Ectodermal cell (in vitro differentiated cells): ENCODE results near the gene POLK.

Source experiments
- H3K27ac ChIP-seq: 2 replicates; pipeline ENCODE4 v1.7.0; 2013; ENCODE audit warnings: mild to moderate bottlenecking, low read depth, low read length; ENCODE audit not compliant: insufficient read depth, poor library complexity, severe bottlenecking
- H3K27me3 ChIP-seq: 2 replicates; pipeline ENCODE4 v1.7.0; 2013; ENCODE audit warnings: mild to moderate bottlenecking, low read length; ENCODE audit not compliant: insufficient read depth, control insufficient read depth, poor library complexity, severe bottlenecking
- H3K36me3 ChIP-seq: one replicate; pipeline ENCODE4 v1.7.0; 2013; ENCODE audit warnings: low read length; ENCODE audit not compliant: control insufficient read depth, insufficient read depth
- H3K4me1 ChIP-seq: one replicate; pipeline ENCODE4 v1.7.0; 2013; ENCODE audit warnings: low read length; ENCODE audit not compliant: control insufficient read depth, insufficient read depth
- H3K4me3 ChIP-seq: 2 replicates; pipeline ENCODE4 v1.7.0; 2013; ENCODE audit warnings: low read depth, low read length, control low read depth; ENCODE audit not compliant: insufficient read depth
- H3K9me3 ChIP-seq: 2 replicates; pipeline ENCODE4 v1.7.0; 2013; ENCODE audit warnings: mild to moderate bottlenecking, low read length, moderate library complexity; ENCODE audit not compliant: control insufficient read depth
- WGBS, 2 experiments: methylation state at CpG; one replicate each; pipeline ENCODE4 v1.1.7; 2013; ENCODE audit warnings: missing lambda C conversion rate in 2 of 2; 5-methylcytosine and 5-hydroxymethylcytosine counted together

The POLK gene

GRCh38 chr5:75509956-75510355 lies 1.7 kb upstream of the POLK start:
- 25% methylated on average over 1 of the region's 1 CpG; no CpG with 5 or more reads in 1 of the 2 experiments for WGBS, 2 experiments

DNA sequence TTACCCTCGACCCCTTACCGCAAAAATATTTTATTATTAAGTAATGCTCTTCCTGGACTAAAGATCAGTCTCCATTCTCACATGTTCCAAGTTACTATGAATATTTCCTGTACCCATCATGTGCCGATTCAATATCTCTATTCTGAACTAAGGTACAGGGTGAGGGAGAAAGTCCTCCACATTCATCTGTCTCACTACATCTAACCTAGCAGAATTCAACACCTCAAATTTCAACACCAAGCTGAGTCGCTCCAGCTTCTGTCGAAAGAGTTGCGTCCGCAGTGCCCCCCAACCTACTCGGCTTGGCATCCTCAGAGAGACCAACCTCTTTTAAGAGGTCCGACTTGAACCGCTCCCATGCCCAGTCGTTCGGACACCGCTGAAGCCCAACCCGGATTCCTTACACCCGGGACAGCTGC lies 1.3 kb upstream of the POLK start:
- Histone ChIP-seq H3K27me3 (no peaks in the 10 kb centered on the region), H3K9me3 (no peaks in the 10 kb centered on the region), H3K36me3 (no peaks in the 10 kb centered on the region), H3K27ac (no peak overlapping the region), H3K4me3 (peak overlapping the region; percentile 84), H3K4me1 (peaks cover 4% of the 10 kb centered on the region)
- 0 to 2% methylated on average over 13 to 15 of the region's 15 CpGs for WGBS, 2 experiments

More at GRCh38 chr5:75509956-75510355, 1.7 kb upstream of the POLK start:
- no peaks in the 10 kb centered on the region for H3K27me3 ChIP-seq
- no peaks in the 10 kb centered on the region for H3K9me3 ChIP-seq
- peaks cover 4% of the 10 kb centered on the region for H3K4me1 ChIP-seq
- H3K36me3 ChIP-seq = no peaks in the 10 kb centered on the region
- H3K4me3 ChIP-seq = peak overlapping the region; percentile 84
- H3K27ac ChIP-seq = no peak overlapping the region

DNA sequence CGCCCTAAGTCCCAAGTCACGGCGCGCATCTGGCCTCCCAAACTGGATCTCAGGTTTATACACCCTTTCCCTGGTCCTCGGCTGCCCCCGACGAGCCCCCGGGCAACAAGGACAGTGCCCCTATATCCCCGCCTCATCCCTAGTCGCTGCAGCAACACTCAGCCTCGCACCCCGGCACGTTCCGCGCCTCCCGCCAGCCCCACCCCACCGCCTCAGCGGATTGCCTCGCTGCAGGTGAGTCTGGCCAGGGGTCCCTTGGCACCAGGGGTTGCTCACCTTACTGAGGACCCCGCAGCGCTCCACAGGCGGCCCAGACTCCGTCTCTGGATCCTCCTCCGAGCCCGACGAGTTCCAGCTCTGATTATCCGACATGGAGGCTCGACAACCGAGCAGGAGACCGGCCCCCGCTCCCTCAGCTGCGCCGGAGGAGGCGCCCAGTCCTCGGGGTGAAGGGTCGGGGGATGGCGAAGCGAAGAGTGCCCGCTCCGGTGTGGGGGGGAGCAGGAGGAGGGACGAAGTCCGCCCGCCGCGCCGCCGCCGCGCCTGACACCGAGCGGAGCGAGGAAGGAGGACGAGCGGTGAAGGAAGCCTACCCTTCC lies 756 bp upstream of the POLK start:
- Histone ChIP-seq H3K36me3 (no peaks in the 10 kb centered on the region), H3K4me1 (peaks cover 4% of the 10 kb centered on the region), H3K27ac (peak overlapping the region; percentile 22), H3K9me3 (no peaks in the 10 kb centered on the region), H3K4me3 (peak overlapping the region; percentile 84), H3K27me3 (no peaks in the 10 kb centered on the region)
- WGBS, 2 experiments = 0 to 1% methylated on average over 54 of the region's 54 CpGs

GRCh38 chr5:75512383-75513074 lies 838 bp downstream of the POLK start:
- peak overlapping the region; percentile 84 for H3K4me3 ChIP-seq
- no peak overlapping the region for H3K27ac ChIP-seq
- peaks cover 4% of the 10 kb centered on the region for H3K4me1 ChIP-seq
- 93 to 95% methylated on average over 16 of the region's 16 CpGs for WGBS, 2 experiments
- no peaks in the 10 kb centered on the region for H3K36me3 ChIP-seq
- H3K27me3 ChIP-seq = no peaks in the 10 kb centered on the region
- H3K9me3 ChIP-seq = no peaks in the 10 kb centered on the region

GRCh38 chr5:75513841-75514240 lies 2.1 kb downstream of the POLK start:
- Histone ChIP-seq H3K9me3 (no peaks in the 10 kb centered on the region), H3K27ac (no peak overlapping the region), H3K36me3 (no peaks in the 10 kb centered on the region), H3K27me3 (no peaks in the 10 kb centered on the region), H3K4me3 (no peak overlapping the region), H3K4me1 (peaks cover 4% of the 10 kb centered on the region)
- WGBS, 2 experiments = no CpG with 5 or more reads among the region's 1 CpG

- no peaks in the 10 kb centered on the region for H3K27me3 ChIP-seq
- no peak overlapping the region for H3K4me3 ChIP-seq
- WGBS, 2 experiments = 100% methylated on average over 1 to 3 of the region's 3 CpGs
- no peaks in the 10 kb centered on the region for H3K9me3 ChIP-seq
- H3K27ac ChIP-seq = no peak overlapping the region
- no peaks in the 10 kb centered on the region for H3K36me3 ChIP-seq
- H3K4me1 ChIP-seq = peaks cover 4% of the 10 kb centered on the region
Observed at GRCh38 chr5:75514323-75514722, 2.6 kb downstream of the POLK start.

- Histone ChIP-seq H3K9me3 (no peaks in the 10 kb centered on the region), H3K4me3 (no peak overlapping the region), H3K36me3 (no peaks in the 10 kb centered on the region), H3K4me1 (no peaks in the 10 kb centered on the region), H3K27ac (no peak overlapping the region), H3K27me3 (no peaks in the 10 kb centered on the region)
- WGBS, 2 experiments = no CpG with 5 or more reads among the region's 1 CpG
Observed at GRCh38 chr5:75519761-75520160, 8.1 kb downstream of the POLK start.

GRCh38 chr5:75521195-75521594 lies 9.5 kb downstream of the POLK start:
- no peak overlapping the region for H3K27ac ChIP-seq
- H3K4me3 ChIP-seq = no peak overlapping the region
- H3K36me3 ChIP-seq = no peaks in the 10 kb centered on the region
- no peaks in the 10 kb centered on the region for H3K27me3 ChIP-seq
- 100% methylated on average over 1 of the region's 2 CpGs for WGBS, 2 experiments
- no peaks in the 10 kb centered on the region for H3K9me3 ChIP-seq
- no peaks in the 10 kb centered on the region for H3K4me1 ChIP-seq

DNA sequence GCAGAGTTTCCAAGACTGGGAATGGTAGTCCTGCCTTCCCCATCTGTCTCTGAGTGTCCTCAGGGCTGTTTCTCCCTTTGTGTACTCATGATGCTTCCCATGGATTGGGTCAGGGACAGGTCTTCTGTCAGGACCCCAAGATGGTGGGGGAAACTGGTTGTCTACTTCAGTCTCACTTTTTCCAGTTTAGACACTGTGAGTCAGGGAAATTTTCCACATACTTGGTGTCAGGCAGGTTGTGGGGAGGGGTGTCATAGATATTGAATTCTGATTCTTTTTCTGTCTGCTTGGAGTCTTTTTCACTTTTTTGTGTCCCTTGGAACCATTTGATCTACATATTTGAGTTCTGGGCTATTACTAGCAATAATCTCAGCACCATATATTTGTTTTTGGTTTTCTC lies 10.3 kb downstream of the POLK start:
- no peak overlapping the region for H3K4me3 ChIP-seq
- no peaks in the 10 kb centered on the region for H3K27me3 ChIP-seq
- H3K36me3 ChIP-seq = no peaks in the 10 kb centered on the region
- H3K9me3 ChIP-seq = no peaks in the 10 kb centered on the region
- H3K27ac ChIP-seq = no peak overlapping the region
- H3K4me1 ChIP-seq = no peaks in the 10 kb centered on the region

GRCh38 chr5:75522542-75522941 lies 10.9 kb downstream of the POLK start:
- Histone ChIP-seq H3K27ac (no peak overlapping the region), H3K36me3 (no peaks in the 10 kb centered on the region), H3K4me1 (no peaks in the 10 kb centered on the region), H3K9me3 (no peaks in the 10 kb centered on the region), H3K4me3 (no peak overlapping the region), H3K27me3 (no peaks in the 10 kb centered on the region)
- WGBS, 2 experiments = 100% methylated on average over 1 of the region's 1 CpG; no CpG with 5 or more reads in 1 of the 2 experiments
